ENCODE results near the gene ZNHIT1.
"Not testable (repeated sequence)": the region's sequence is repeated elsewhere in the genome, so short reads cannot be mapped to it uniquely, and the experiment has no call there.

The ZNHIT1 gene

GRCh38 chr7:101240226-101241014 lies 22.5 kb downstream of the ZNHIT1 start:
- no peak for DNase-seq (ENCODE audit: low read depth in 1 of 2, low spot score in 1 of 2)

- no peak for DNase-seq (ENCODE audit: low read depth in 1 of 2, low spot score in 1 of 2)
Observed at GRCh38 chr7:101241015-101241363, 23.0 kb downstream of the ZNHIT1 start.

GRCh38 chr7:101241443-101242349 lies 23.7 kb downstream of the ZNHIT1 start:
- no peak for DNase-seq (ENCODE audit: low read depth in 1 of 2, low spot score in 1 of 2)

GRCh38 chr7:101243646-101244374 lies 25.8 kb downstream of the ZNHIT1 start:
- no peak for DNase-seq (ENCODE audit: low read depth in 1 of 2, low spot score in 1 of 2)

GRCh38 chr7:101244375-101245146 lies 26.6 kb downstream of the ZNHIT1 start, which contains the start of gene FIS1:
FIS1 (minus strand) TSS chr7:101245081; CDS start chr7:101245004, 77 bp downstream.
- DNase-seq (ENCODE audit: low read depth in 1 of 2, low spot score in 1 of 2) = peak; percentile 84 to 88

GRCh38 chr7:101245147-101245668 lies 27.2 kb downstream of the ZNHIT1 start:
- no peak for DNase-seq (ENCODE audit: low read depth in 1 of 2, low spot score in 1 of 2)

GRCh38 chr7:101248276-101248675 lies 30.3 kb downstream of the ZNHIT1 start:
- DNase-seq (ENCODE audit: low read depth in 1 of 2, low spot score in 1 of 2) = no peak

GRCh38 chr7:101250324-101250723 lies 32.4 kb downstream of the ZNHIT1 start:
- DNase-seq (ENCODE audit: low read depth in 1 of 2, low spot score in 1 of 2) = no peak

GRCh38 chr7:101251871-101252659 lies 34.1 kb downstream of the ZNHIT1 start:
- peak; percentile 96 to 99 for DNase-seq (ENCODE audit: low read depth in 1 of 2, low spot score in 1 of 2)

GRCh38 chr7:101253199-101253598 lies 35.2 kb downstream of the ZNHIT1 start:
- not testable (repeated sequence) for DNase-seq (ENCODE audit: low read depth in 1 of 2, low spot score in 1 of 2)

GRCh38 chr7:101255796-101256195 lies 37.8 kb downstream of the ZNHIT1 start:
- no peak for DNase-seq (ENCODE audit: low read depth in 1 of 2, low spot score in 1 of 2)

- no peak for DNase-seq (ENCODE audit: low read depth in 1 of 2, low spot score in 1 of 2)
Observed at GRCh38 chr7:101258243-101258731, 40.3 kb downstream of the ZNHIT1 start.

GRCh38 chr7:101264102-101264706 lies 46.2 kb downstream of the ZNHIT1 start:
- DNase-seq (ENCODE audit: low read depth in 1 of 2, low spot score in 1 of 2) = not testable (repeated sequence)

GRCh38 chr7:101265622-101266516 lies 47.9 kb downstream of the ZNHIT1 start:
- no peak for DNase-seq (ENCODE audit: low read depth in 1 of 2, low spot score in 1 of 2)

- no peak for DNase-seq (ENCODE audit: low read depth in 1 of 2, low spot score in 1 of 2)
Observed at GRCh38 chr7:101269664-101270063, 51.7 kb downstream of the ZNHIT1 start.

GRCh38 chr7:101271021-101271420 lies 53.1 kb downstream of the ZNHIT1 start:
- no peak for DNase-seq (ENCODE audit: low read depth in 1 of 2, low spot score in 1 of 2)

- no peak for DNase-seq (ENCODE audit: low read depth in 1 of 2, low spot score in 1 of 2)
Observed at GRCh38 chr7:101273206-101273605, 55.2 kb downstream of the ZNHIT1 start.

All from stimulated activated CD4-positive, alpha-beta T cell treated with anti-CD3 and anti-CD28 coated beads, Interleukin-15, amount 100 ng/mL, for 1 hour (primary cell).